Activated T-cell treated with anti-CD3 and anti-CD28 coated beads for 1 hour (primary cell): ENCODE data around the gene CNPY2.
A peak's percentile ranks its signal among the peaks of the same experiment; 100 is the strongest.
"Not testable (repeated sequence)": the region's sequence is repeated elsewhere in the genome, so short reads cannot be mapped to it uniquely, and the experiment has no call there.

Experiments used
- DNase-seq: peaks from one replicate; pipeline ENCODE4 v3.0.0-alpha.2; 2020; ENCODE audit warnings: low read depth

Gene CNPY2

GRCh38 chr12:56297400-56297799 is 18.4 kb downstream of the CNPY2 start:
- DNase-seq = no peak

DNA sequence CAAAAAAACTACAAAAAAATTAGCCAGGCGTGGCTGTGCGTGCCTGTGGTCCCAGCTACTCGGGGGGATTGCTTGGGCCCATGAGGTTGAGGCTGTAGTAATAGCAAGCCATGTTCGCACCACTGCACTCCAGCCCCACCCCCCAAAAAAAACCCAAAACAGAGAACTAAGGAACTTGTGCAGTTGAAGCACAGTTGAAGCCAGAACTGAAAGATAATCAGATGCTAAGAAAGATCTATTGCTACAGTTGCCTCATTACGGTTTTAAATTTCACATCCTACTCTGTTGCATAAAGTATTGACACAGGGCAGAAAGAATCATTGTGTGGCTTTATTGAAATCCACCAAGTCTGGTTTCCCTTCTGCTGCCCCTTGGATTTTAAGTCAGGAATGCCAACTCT is 19.5 kb downstream of the CNPY2 start:
- no peak for DNase-seq

GRCh38 chr12:56293795-56294194 is 22.0 kb downstream of the CNPY2 start:
- DNase-seq = no peak

DNA sequence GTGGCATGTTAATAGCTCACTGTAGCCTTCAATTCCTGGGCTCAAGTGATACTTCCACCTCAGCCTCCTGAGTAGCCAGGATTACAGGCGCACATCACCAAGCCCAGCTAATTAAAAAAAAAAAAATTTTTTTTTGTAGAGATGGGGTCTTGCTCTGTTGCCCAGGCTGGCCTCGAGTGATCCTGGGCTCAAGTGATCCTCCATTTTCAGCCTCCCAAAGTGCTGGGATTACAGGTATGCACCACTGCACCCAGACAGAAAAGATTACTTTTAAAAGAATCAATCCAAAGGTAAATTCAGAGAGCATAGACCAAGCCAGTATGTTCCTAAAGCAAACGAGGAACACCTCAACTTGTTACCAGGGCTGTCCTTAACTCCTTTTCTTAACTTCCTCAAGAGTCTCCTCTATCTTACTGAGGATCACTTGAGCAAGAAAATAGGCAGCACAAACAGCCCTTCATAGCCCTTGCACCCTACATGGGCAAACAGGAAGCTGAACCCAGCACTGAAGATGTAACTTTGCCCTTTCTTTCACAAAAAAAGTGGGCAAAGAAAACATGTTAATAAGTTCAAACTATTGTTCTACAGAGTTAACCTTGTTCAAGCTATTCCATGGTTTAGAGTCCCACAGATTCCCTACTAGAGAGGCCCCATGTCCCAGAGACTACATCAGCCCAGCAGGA is 26.9 kb downstream of the CNPY2 start:
- DNase-seq = no peak

GRCh38 chr12:56286044-56286830 is 29.6 kb downstream of the CNPY2 start:
- no peak for DNase-seq

- not testable (repeated sequence) for DNase-seq
These were observed 31.5 kb downstream of the CNPY2 start for GRCh38 chr12:56284263-56284662.

GRCh38 chr12:56282579-56282978 is 33.2 kb downstream of the CNPY2 start:
- DNase-seq = no peak

- DNase-seq = no peak
These were observed 33.8 kb downstream of the CNPY2 start for GRCh38 chr12:56282030-56282429.

DNA sequence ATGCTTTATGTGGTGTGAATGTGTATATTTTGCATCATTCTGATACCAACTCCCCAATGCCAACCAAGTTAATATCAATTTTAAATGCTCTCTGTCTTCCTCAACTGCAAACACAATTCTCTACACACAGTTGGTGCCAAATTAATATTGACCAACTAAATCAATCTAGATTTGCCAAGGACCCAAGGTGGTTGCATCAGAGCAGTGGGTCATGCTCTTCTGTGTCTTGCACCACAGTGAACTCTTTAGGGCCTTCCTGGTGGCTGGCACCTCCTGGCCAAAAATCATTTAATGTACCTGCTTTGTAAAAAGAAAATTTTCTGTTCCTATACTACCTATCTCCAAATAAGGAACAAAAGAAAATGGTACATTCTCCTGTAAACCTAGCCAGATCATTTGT is 34.9 kb downstream of the CNPY2 start:
- DNase-seq = no peak

DNA sequence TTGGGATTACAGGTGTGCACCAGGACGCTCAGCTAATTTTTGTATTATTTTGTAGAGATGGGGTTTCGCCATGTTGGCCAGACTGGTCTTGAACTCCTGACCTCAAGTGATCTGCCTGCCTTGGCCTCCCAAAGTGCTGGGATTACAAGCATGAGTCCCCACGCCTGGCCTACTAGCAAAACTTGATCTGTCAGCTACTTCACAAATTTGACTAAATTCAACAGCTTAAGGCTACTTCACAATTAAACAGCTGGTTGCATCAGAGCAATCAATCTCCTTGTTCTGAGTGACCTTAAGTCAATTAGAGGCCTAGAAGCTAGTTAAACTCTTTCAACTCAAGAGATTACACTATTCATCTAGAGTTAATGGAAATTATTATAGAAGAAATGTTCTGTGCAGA is 36.9 kb downstream of the CNPY2 start:
- DNase-seq = no peak

DNA sequence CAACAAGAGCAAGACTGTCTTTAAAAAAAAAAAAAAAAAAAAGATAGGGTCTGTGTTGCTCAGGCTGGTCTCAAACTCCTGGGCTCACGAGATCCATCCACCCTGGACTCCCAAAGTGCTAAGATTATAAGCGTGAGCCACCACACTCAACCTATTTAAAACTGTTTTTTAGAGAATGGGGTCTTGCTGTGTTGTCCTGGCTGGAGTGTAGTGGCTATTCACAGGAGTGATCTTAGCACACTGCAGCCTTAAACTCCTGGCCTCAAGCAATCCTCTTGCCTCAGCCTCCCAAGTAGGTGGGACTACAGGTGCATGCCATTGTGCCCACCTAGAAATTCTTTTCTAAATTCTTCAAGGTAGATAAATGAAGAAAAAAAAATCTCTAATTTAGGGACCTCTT is 41.5 kb downstream of the CNPY2 start:
- no peak for DNase-seq

DNA sequence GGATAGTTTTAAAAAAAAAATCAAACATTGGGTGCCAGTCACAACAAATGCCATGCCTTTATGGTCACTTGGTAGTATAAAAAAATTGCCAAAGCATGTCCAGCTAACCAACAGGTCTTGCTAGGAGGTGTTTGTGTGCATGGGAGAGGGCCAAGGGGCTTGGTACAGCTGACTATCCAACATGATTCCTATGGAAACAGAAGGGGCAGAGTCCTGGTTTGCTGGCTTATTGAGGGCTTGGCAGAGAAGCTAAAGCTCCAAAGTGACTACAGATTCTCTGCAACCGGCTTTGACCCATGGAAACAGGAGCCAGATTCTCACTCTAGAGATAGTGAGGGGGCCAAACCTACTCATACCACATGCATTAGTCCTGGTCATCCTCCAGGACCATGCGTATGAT is 43.3 kb downstream of the CNPY2 start:
- not testable (repeated sequence) for DNase-seq

- DNase-seq = no peak
These were observed 44.8 kb downstream of the CNPY2 start for GRCh38 chr12:56271031-56271430.

DNA sequence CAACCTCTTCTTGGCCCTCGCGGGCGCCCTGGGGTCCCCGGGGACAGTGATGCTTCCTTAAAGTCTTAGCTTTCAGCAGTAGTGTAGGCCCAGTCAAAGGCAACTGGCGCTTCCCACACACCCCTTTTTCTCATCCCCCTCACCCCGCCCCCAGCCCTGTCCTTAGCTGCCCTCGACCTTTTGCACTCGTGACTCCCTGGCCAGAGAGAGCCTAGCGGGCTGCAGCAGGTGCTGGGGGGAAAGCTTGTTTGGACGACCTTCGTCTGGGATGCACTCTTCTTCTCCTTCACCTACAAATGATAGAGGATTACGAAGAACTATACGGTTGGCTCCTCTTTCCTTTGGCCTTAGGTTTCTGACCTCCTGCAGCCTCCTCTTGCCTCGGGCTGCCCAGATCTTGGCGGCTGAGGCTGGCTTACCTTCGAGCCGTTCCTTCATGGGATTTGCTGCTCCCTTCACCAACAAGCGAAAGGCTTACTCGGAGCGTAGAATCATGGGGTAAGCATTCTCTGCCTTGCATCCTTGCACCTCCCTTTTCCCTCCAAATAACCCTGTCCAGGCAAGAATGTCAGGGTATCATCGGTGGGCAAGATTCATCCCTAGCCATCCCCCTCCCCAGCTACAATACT is 48.2 kb downstream of the CNPY2 start:
- no peak for DNase-seq

DNA sequence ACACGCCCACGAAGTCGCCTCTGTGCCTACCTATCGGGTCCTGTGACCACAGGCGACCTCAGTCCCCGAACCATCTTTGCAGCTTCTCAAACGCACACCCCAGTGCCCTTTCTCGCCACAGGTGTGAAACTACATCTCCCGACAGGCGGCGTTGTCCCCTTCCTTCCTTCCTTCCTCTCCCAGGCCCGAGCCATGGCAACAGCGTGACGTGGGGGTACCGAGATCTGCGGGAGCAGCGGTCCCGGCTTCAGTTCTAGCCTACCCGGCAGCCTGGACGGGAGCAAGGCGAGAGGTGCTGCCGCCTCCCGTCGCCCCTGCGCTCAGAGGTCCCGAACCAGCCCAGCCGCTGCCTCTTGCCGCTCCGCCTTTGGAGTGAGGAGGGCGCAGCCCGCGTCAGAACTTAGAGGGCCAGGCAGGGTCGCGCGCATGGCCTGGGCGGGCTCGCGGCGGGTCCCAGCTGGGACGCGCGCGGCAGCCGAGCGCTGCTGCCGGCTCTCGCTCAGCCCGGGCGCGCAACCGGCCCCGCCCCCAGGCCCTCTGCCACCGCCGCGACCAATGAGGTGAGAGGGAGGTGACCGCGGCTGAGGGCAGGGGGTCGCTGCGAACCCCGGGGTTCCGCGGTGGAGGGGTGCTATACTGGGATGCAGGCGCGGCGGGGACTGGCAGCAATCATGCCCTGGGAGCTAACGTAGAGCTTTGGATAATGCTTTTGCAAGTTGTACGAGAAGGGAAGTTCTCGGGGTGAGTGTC is 48.9 kb downstream of the CNPY2 start, which contains the start of gene COQ10A:
TSS of gene COQ10A (plus strand) at position 250 of the 750 bp plus-strand sequence. CDS start at position 427, 177 bp downstream.
- peak; percentile 85 for DNase-seq

DNA sequence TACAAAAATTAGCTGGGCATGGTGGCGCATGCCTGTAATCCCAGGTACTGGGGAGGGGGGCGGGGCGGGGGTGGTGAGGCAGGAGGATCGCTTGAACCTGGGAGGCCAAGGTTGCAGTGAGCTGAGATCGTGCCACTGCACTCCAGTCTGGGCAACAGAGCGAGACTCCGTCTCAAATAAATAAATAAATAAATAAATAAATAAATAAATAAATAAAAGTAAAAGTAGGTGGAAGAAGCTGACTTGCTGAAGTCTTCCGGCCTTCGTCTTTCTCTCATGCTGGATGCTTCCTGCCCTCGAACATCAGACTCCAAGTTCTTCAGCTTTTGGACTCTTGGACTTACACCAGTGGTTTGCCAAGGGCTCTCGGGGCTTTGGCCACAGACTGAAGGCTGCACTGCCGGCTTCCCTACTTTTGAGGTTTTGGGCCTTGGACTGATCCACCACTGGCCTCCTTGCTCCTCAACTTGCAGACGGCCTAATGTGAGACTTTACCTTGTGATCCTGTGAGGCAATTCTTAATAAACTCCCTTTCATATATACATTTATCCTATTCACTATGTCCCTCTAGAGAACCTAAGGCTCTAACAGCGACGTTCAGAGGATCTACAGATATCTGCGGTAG is 49.6 kb downstream of the CNPY2 start:
- not testable (repeated sequence) for DNase-seq

DNA sequence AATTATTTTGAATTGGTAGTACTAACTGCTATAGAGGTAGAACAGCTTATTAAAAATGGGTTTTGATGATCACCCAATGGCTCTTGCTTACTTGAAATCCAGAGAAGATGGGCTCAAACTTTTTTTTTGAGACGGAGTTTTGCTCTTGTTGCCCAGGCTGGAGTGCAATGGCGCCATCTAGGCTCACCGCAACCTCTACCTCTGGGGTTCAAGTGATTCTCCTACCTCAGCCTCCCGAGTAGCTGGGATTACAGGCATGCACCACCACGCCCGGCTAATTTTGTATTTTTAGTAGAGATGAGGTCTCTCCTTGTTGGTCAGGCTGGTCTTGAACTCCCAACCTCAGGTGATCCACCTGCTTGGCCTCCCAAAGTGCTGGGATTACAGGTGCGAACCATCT is 52.8 kb downstream of the CNPY2 start:
- DNase-seq = not testable (repeated sequence)

DNA sequence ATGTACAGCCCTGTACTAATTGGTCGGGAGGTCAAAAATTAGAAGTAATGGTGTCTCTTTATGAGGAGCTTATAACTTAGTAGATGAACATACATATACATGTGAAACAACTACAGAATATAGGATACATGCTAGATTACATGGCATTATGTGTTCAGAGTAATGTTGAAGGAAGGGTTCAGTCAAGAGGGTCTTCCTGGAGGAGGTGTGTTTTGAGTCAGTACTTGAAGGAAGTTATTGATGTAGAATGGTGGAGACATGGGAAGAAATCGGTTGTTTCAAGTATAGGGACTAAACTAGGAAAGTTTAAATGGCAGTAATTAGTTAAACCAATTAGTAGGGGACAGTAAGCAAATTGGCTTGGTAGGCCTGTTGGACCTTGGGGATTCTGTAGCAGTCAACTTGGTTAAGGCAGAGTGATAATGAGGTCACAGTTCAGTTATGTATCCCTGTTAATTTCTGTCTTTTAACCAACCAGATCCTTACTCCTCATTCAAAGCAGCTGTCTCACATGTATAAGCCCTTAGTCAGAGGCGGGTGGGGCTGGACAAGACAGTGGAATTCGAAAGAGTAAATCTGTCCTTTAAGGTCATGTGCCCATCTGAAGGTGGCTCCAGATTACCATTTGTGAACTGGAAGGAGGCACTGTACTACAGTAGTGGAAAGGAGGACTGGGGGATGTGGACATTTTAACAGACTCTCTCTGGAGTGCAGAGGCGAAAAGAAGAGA is 54.1 kb downstream of the CNPY2 start:
- DNase-seq = no peak

DNA sequence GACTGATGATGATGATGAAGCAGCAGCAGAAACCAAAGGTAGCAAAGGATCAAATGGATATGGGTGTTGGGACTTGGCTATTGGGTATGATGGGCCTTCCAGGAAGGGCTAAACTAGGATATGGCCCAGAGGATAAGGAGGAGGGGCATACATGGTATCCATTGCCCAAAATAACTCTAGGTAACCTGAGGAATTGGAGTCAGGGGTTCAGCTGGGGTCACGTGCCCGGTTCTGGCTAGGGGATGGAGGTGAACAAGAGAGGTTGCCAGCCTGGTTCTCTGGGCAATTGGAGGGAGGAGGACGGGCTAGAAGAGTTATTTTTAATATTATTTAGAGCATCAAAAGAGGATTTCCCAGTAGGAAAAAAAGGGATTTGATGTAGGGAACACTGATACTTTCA is 54.9 kb downstream of the CNPY2 start:
- no peak for DNase-seq

GRCh38 chr12:56260380-56260779 is 55.4 kb downstream of the CNPY2 start:
- DNase-seq = no peak
